Epithelial cell of esophagus (primary cell): ENCODE data around the gene JARID2.
"Not testable (repeated sequence)": the region's sequence is repeated elsewhere in the genome, so short reads cannot be mapped to it uniquely, and the experiment has no call there.

Experiments used
- DNase-seq: peaks from one replicate; pipeline ENCODE4 v3.0.0; 2010; ENCODE audit warnings: low read depth
- H3K4me3 ChIP-seq: 2 replicates; pipeline ENCODE4 v1.5.1; 2011; ENCODE audit warnings: mild to moderate bottlenecking, low read length, control low read depth
- TF ChIP-seq, protein P1 (sequence below): IDR thresholded peaks from 2 replicates; pipeline ENCODE4 v1.5.1; 2011; ENCODE audit warnings: low read depth, mild to moderate bottlenecking, low read length, control low read depth, inconsistent platforms; ENCODE audit not compliant: insufficient read depth; ENCODE audit errors: missing control alignments

Gene JARID2

DNA sequence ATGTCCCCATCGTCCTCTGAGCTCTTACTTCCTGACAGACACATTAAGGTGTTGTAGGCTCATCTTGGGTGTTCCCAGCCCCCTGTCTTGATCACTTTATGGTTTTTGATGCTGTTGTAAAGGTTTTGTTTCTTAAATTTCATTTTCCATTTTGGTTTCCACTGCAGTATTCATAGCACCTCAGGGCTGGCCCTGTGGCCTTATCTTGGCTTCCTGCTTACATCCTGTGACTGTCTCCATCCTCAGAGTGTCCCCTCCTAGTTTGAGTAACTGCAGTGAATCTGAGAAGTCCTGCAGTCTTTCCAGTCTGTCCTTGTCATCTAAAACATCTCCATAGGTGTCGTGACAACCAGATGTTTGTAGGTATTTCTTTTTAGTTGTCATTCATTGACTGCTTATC lies 50.9 kb downstream of the JARID2 start:
- H3K4me3 ChIP-seq: no peak overlapping the region
- TF ChIP-seq, protein P1, sequence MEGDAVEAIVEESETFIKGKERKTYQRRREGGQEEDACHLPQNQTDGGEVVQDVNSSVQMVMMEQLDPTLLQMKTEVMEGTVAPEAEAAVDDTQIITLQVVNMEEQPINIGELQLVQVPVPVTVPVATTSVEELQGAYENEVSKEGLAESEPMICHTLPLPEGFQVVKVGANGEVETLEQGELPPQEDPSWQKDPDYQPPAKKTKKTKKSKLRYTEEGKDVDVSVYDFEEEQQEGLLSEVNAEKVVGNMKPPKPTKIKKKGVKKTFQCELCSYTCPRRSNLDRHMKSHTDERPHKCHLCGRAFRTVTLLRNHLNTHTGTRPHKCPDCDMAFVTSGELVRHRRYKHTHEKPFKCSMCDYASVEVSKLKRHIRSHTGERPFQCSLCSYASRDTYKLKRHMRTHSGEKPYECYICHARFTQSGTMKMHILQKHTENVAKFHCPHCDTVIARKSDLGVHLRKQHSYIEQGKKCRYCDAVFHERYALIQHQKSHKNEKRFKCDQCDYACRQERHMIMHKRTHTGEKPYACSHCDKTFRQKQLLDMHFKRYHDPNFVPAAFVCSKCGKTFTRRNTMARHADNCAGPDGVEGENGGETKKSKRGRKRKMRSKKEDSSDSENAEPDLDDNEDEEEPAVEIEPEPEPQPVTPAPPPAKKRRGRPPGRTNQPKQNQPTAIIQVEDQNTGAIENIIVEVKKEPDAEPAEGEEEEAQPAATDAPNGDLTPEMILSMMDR: no peak
- DNase-seq: no peak

DNA sequence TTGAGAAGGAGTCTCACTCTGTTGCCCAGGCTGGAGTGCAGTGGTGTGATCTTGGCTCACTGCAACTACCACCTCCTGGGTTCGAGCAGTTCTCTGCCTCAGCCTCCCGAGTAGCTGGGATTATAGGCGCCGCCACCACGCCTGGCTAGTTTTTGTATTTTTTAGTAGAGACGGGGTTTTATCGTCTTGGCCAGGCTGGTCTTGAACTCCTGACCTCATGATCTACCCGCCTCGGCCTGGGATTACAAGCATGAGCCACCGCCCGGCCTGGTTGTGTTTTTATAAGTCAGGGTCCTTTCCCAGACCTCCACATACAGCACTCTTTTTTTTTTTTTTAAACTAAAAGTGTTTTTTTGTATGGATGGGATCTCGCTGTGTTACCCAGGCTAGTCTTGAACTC lies 51.3 kb downstream of the JARID2 start:
- H3K4me3 ChIP-seq, DNase-seq: not testable (repeated sequence)

DNA sequence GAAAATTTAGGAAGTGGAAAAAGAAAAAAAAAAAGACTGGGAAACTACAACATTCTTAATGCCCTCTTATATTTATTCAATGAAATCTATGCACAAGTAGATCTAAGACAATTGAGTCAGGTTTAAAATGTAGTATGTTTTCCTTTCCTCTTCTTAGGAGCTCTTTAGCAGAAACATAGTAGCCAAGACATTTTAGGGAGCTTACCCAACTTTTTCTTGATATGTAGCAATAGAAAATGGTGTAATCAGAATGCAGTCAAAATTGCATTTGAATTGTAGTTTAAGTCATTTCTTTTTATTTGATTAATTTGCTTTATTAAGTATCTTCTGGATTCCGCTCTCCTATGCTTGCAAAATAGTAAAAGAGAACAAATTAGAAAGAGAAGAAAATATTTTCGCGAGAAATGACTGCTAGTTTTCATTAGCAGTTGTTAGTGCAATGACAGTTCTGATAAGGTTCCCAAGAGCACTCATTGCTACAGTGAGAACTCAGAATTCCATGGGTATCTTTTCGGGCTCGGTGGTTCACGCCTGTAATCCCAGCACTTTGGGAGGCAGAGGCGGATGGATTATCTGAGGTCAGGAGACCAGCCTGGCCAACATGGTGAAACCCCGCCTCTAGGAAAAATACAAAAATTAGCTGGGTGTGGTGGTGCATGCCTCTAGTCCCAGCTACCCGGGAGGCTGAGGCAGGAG lies 52.2 kb downstream of the JARID2 start:
- DNase-seq: no peak
- no peak overlapping the region for H3K4me3 ChIP-seq
- TF ChIP-seq, protein P1: no peak

DNA sequence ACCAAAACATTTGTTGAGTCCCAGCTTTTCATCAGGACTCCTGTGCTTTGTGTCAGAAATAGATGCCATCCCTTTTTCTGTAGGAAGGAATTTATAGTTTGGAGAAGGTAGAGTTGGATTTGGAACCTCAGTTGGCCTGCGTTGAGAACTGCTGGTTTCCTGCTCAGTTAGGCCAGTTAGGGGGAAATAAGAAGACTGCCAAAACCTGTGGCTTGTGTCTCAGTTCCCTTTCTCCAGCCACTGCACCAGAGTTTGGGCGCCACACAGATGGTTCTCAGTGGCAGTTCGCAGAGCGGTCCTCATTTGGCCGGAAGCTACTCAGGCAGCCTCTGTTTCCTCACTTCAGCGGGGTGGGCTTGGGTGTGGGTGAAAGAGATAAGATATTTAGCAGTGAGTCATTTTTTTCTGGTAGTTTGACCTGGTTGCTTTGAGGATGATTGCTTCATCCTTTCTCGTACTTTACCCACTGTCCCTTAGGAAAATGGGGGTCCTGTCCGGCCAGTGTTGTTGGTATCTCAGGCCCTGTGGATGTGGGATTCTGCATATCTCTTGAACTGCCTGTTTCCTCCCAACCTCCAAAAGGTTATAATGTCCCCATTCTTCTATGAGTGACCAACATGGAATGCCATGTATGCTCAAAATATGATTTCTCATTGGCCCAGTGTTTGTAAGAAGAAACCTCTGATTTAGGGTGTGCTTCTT lies 53.7 kb downstream of the JARID2 start:
- H3K4me3 ChIP-seq: no peak overlapping the region
- TF ChIP-seq, protein P1: no peak
- DNase-seq: no peak

DNA sequence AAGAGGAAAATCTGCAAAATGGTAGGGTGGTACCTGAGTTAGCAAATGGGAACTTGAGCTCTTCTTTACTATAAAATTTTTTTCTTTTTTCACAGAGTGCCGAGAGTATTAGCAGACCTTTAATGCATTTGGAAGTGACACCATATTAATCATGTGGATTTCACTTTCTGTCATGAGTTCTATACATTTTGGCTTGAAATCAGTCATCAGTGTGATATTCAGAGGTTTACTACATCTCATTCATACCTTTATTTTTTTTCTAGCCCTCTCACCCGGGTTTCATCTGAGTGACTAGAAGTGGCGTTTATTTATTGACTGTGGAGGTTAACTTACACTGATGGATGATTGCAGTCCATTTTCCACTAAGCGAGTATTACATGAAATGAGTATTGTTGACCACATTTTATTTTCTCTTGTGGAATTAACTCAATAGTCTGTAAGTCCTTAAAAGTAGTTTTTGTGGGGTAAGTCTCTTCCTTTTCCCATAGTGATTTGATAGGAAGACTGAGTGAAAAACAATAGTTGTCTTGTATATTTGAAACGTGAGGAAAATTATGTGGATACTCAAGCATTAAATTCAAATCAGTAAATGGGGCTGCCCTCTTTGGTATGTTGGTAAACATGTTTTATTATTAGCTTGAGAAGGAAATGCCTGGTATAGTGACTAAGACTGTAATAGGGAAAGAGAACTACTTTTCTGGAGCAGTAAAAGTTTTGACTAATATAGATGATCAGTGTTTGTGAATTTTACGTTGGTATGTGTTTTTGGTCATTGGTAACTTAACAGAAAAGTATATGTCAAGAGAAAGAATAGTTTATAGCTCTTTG lies 55.5 kb downstream of the JARID2 start:
- TF ChIP-seq, protein P1: no peak
- no peak overlapping the region for H3K4me3 ChIP-seq
- no peak for DNase-seq

DNA sequence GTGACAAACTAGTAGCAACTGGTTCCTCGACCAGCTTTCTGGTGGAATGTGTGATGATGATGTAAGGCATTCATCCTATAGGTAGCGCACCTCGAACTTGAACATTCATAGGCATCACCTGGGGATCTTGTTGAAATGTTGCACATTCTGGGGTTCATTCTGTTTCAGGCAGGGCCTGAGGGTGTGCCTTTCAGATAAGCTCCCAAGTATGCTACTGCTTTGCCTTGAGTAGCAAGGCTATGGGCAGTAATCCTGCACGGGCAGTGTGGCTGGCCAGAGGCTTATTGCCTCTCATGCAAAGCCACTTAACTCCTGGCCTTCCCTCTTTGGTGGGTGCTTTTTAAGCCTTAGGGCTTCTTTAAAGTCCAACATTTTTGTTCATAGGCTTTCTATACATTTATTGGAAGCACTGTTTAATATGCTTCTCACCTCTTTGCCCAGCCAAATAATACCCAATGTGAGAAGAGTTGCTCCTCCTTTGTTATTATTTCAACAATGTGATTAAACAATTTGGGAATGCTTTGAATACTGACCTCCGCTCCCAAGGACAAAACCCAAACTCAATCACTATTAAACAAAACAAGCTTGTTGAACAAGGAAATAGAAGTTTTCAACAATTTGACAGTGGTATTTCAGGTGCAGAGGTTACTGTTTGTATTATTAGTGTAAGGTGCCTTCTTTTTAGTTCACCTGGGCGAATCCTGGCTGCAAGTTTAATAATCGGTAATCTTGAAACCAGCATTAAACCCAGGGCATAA lies 57.5 kb downstream of the JARID2 start:
- H3K4me3 ChIP-seq: no peak overlapping the region
- TF ChIP-seq, protein P1: no peak
- DNase-seq: no peak

DNA sequence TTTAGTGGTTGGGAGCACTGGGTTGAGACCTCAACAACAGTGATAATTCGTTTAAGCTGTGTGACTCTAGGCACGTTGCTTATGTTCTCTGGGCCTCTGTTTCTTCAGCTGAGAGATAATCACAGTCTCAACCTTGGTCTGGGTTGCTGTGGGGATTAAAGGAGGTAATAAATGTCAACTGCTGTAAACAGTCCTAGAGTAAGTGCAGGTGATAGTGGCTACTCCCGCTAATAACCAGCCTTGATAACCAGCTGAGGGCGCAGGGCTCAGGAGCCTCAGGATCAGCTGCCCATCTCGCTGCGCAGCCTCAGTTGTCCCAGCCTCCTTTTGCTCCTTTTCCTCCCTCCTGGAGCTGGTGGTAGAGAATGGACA lies 58.0 kb downstream of the JARID2 start:
- DNase-seq: no peak

More for the DNA sequence above, 58.0 kb downstream of the JARID2 start:
- H3K4me3 ChIP-seq: no peak overlapping the region
- TF ChIP-seq, protein P1: no peak
